SK-N-SH (cell line): ENCODE measurements around the gene KCNJ10. TPM values are rescaled to one million over a fixed set of nuclear protein-coding genes. Genes with fewer than 3 reads are reported as not detected.
A peak's percentile ranks its signal among the peaks of the same experiment; 100 is the strongest.

Experiments used
- CTCF ChIA-PET: fragments of 300-600, 350-600 bp; formaldehyde crosslinking; extraction: SDS; loops from one replicate; lab custom pipeline; 2021; lab: Yijun Ruan, JAX
- POLR2A ChIA-PET: fragments of 350-600 bp; sonication (Branson Sonifier 250); formaldehyde crosslinking; extraction: SDS; loops from one replicate; lab custom pipeline; 2020; ENCODE audit warnings: antibody characterized with exemption, inconsistent platforms; lab: Yijun Ruan, JAX
- DNase-seq: peaks from one replicate; pipeline ENCODE4 v3.0.0; 2012
- H2AFZ ChIP-seq: fragments of 200-600 bp; sonication (generic); 2 replicates; pipeline ENCODE4 v1.8.1; 2016; ENCODE audit warnings: antibody characterized with exemption, mild to moderate bottlenecking, low read depth
- H3F3A ChIP-seq: fragments of 200-600 bp; sonication (generic); replicated peaks from 2 replicates; pipeline ENCODE3; 2016; ENCODE audit warnings: antibody characterized with exemption, mild to moderate bottlenecking; ENCODE audit not compliant: insufficient read depth
- H3K27ac ChIP-seq, 2 experiments: fragments of 200-500 bp in 1 of 2; fragments of 200-600 bp in 1 of 2; sonication (Bioruptor generic) in 1 of 2; sonication (generic), shearing (Covaris generic) in 1 of 2; 2 replicates each; pipeline versions ENCODE4 v1.5.1 to v1.6.1; 2014 to 2016; ENCODE audit warnings: low read depth in 2 of 2, inconsistent platforms in 1 of 2, low read length in 1 of 2, mild to moderate bottlenecking in 1 of 2, mixed read lengths in 1 of 2
- H3K27me3 ChIP-seq: fragments of 200-600 bp; sonication (generic), shearing (Covaris generic); 2 replicates; pipeline ENCODE4 v1.6.1; 2016; ENCODE audit warnings: mixed run types; ENCODE audit not compliant: insufficient read depth
- H3K36me3 ChIP-seq, 2 experiments: fragments of 200-500 bp in 1 of 2; fragments of 200-600 bp in 1 of 2; sonication (Bioruptor generic) in 1 of 2; sonication (generic) in 1 of 2; replicated peaks in 1 of 2; 2 replicates each; pipeline versions ENCODE3 to v1.5.1; 2014 to 2016; ENCODE audit warnings: low read length in 1 of 2, mild to moderate bottlenecking in 1 of 2; ENCODE audit not compliant: insufficient read depth in 2 of 2, control insufficient read depth in 1 of 2
- H3K4me1 ChIP-seq, 2 experiments: fragments of 200-500 bp in 1 of 2; fragments of 200-600 bp in 1 of 2; sonication (Bioruptor generic) in 1 of 2; sonication (generic), shearing (Covaris generic) in 1 of 2; 2 replicates each; pipeline versions ENCODE4 v1.5.1 to v1.6.1; 2014 to 2016; ENCODE audit warnings: low read depth in 1 of 2, low read length in 1 of 2, mixed run types in 1 of 2; ENCODE audit not compliant: insufficient read depth in 2 of 2, control insufficient read depth in 1 of 2
- H3K4me2 ChIP-seq: fragments of 200-600 bp; sonication (generic), shearing (Covaris generic); 2 replicates; pipeline ENCODE4 v1.6.1; 2017; ENCODE audit warnings: mixed run types
- H3K4me3 ChIP-seq, 2 experiments: fragments of 200-500 bp in 1 of 2; fragments of 200-600 bp in 1 of 2; sonication (Bioruptor generic) in 1 of 2; sonication (generic), shearing (Covaris generic) in 1 of 2; 2 replicates each; pipeline versions ENCODE4 v1.5.1 to v1.8.1; 2014 to 2016; ENCODE audit warnings: low read depth in 2 of 2, inconsistent platforms in 1 of 2, low read length in 1 of 2, mild to moderate bottlenecking in 1 of 2, mixed read lengths in 1 of 2, moderate library complexity in 1 of 2
- H3K79me2 ChIP-seq: fragments of 200-600 bp; sonication (generic); 2 replicates; pipeline ENCODE4 v1.8.1; 2017; ENCODE audit warnings: mild to moderate bottlenecking; ENCODE audit not compliant: insufficient read depth
- H3K9ac ChIP-seq: fragments of 200-600 bp; sonication (generic); 2 replicates; pipeline ENCODE4 v1.6.1; 2017; ENCODE audit warnings: mixed run types
- H3K9me2 ChIP-seq: fragments of 200-600 bp; sonication (generic); 2 replicates; pipeline ENCODE4 v1.6.1; 2017; ENCODE audit warnings: mixed run types
- H3K9me3 ChIP-seq: fragments of 200-600 bp; sonication (generic); 2 replicates; pipeline ENCODE4 v1.6.1; 2017; ENCODE audit warnings: mixed run types, mild to moderate bottlenecking, moderate library complexity
- H4K20me1 ChIP-seq: fragments of 200-600 bp; sonication (generic); 2 replicates; pipeline ENCODE4 v1.6.1; 2017; ENCODE audit warnings: mild to moderate bottlenecking, mixed run types; ENCODE audit not compliant: insufficient read depth
- FOXJ3 ChIP-seq: sonication (generic); formaldehyde crosslinking; IDR thresholded peaks from 2 replicates; pipeline ENCODE4 v1.5.1; 2020; ENCODE audit warnings: mild to moderate bottlenecking, missing genetic modification reagents
- GATA2 ChIP-seq: sonication (generic); formaldehyde crosslinking; IDR thresholded peaks from 2 replicates; pipeline ENCODE4 v1.5.0; 2020; ENCODE audit warnings: mild to moderate bottlenecking, missing genetic modification reagents
- JUND ChIP-seq: IDR thresholded peaks from 2 replicates; pipeline ENCODE4 v1.4.0; 2012
- NFIC ChIP-seq: IDR thresholded peaks from 2 replicates; pipeline ENCODE4 v1.4.0; 2012; ENCODE audit warnings: borderline replicate concordance
- NRF1 ChIP-seq: IDR thresholded peaks from 2 replicates; pipeline ENCODE4 v1.6.1; 2012; ENCODE audit warnings: low read depth, mild to moderate bottlenecking, low read length
- RCOR1 ChIP-seq: fragments of 150-350 bp; IDR thresholded peaks from 2 replicates; pipeline ENCODE4 v1.6.1; 2017; ENCODE audit warnings: antibody characterized with exemption, low read length
- RXRA ChIP-seq: IDR thresholded peaks from 2 replicates; pipeline ENCODE4 v1.4.0; 2012; ENCODE audit warnings: low read depth, mild to moderate bottlenecking, borderline replicate concordance
- SMC3 ChIP-seq: IDR thresholded peaks from 2 replicates; pipeline ENCODE4 v1.6.1; 2012; ENCODE audit warnings: low read depth, low read length, improper control_type of control experiment
- TCF12 ChIP-seq: IDR thresholded peaks from 2 replicates; pipeline ENCODE4 v1.4.0; 2012
- TEAD4 ChIP-seq: IDR thresholded peaks from 2 replicates; pipeline ENCODE4 v1.4.0; 2012; ENCODE audit warnings: mild to moderate bottlenecking, borderline replicate concordance; ENCODE audit not compliant: insufficient read depth
- WGBS: methylation state at CpG from one replicate; pipeline ENCODE4 v1.1.6; 2017; ENCODE audit warnings: low lambda C conversion rate; 5-methylcytosine and 5-hydroxymethylcytosine counted together
- polyA plus RNA-seq, 3 experiments: library from polyadenylated mRNA; depleted of rRNA; stranded (reverse); fragments of >200 nt; gene quantifications; 2 replicates each; pipeline ENCODE4 v1.2.3, GENCODE V29; 2012
- TF ChIP-seq, protein P1 (sequence below): IDR thresholded peaks from 2 replicates; pipeline ENCODE4; 2012
- TF ChIP-seq, protein P2 (sequence below): fragments of 200-600 bp; sonication (generic); IDR thresholded peaks from 2 replicates; pipeline ENCODE4 v1.6.1; 2017; ENCODE audit warnings: antibody characterized with exemption, mild to moderate bottlenecking, moderate library complexity
- TF ChIP-seq, protein P3 (sequence below): IDR thresholded peaks from 2 replicates; pipeline ENCODE4 v1.4.0; 2012; ENCODE audit warnings: low read depth, borderline replicate concordance
- TF ChIP-seq, protein P4 (sequence below): IDR thresholded peaks from 2 replicates; pipeline ENCODE4 v1.4.0; 2012; ENCODE audit warnings: low read depth

Gene KCNJ10
- polyA plus RNA-seq, 1 of the 3 experiments (the other 2 are of a cell fraction): not detected

DNA sequence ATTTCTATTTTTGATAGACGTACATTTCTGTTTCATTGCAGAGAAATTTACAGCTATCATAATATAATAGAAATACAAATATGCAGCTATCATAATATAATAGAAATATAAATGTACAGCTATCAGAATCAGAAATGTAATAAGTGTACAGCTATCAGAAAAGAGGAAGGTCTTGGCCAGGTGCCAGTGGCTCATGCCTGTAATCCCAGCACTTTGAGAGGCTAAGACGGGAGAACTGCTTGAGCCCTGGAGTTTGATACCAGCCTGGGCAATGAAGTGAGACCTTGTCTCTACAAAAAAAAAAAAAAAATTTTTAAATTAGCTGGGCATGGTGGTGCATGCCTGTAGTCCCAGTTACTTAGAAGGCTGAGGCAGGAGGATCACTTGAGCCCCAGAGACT is 76.0 kb downstream of the KCNJ10 start:
- no peak overlapping the region for H3K4me3 ChIP-seq
- no peaks in the 10 kb centered on the region for H3K79me2 ChIP-seq
- ChIA-PET CTCF (interaction anchor here (0.9 to 6.3 kb wide), 3 partner anchors 13 to 298 kb away, joined by 3 to 65 read pairs (median 3); no protein-coding TSS in a partner anchor), POLR2A (no interaction called here)
- no peak for DNase-seq
- H3K9ac ChIP-seq: no peak overlapping the region
- 78% methylated on average over 2 of the region's 2 CpGs for WGBS
- H3K36me3 ChIP-seq: no peaks in the 10 kb centered on the region
- H3K9me2 ChIP-seq: no peaks in the 10 kb centered on the region
- H3K4me2 ChIP-seq: no peak overlapping the region
- no peaks in the 10 kb centered on the region for H3K9me3 ChIP-seq
- H3F3A ChIP-seq: peaks cover 18% of the 10 kb centered on the region
- H2AFZ ChIP-seq: no peak overlapping the region
- TF ChIP-seq, protein P1, sequence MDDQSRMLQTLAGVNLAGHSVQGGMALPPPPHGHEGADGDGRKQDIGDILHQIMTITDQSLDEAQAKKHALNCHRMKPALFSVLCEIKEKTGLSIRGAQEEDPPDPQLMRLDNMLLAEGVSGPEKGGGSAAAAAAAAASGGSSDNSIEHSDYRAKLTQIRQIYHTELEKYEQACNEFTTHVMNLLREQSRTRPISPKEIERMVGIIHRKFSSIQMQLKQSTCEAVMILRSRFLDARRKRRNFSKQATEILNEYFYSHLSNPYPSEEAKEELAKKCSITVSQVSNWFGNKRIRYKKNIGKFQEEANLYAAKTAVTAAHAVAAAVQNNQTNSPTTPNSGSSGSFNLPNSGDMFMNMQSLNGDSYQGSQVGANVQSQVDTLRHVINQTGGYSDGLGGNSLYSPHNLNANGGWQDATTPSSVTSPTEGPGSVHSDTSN: no peak
- no peak for TF ChIP-seq GATA2 (CRISPR knock-in tag)
- TF ChIP-seq, protein P2, sequence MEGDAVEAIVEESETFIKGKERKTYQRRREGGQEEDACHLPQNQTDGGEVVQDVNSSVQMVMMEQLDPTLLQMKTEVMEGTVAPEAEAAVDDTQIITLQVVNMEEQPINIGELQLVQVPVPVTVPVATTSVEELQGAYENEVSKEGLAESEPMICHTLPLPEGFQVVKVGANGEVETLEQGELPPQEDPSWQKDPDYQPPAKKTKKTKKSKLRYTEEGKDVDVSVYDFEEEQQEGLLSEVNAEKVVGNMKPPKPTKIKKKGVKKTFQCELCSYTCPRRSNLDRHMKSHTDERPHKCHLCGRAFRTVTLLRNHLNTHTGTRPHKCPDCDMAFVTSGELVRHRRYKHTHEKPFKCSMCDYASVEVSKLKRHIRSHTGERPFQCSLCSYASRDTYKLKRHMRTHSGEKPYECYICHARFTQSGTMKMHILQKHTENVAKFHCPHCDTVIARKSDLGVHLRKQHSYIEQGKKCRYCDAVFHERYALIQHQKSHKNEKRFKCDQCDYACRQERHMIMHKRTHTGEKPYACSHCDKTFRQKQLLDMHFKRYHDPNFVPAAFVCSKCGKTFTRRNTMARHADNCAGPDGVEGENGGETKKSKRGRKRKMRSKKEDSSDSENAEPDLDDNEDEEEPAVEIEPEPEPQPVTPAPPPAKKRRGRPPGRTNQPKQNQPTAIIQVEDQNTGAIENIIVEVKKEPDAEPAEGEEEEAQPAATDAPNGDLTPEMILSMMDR: no peak
- TF ChIP-seq, protein P3, sequence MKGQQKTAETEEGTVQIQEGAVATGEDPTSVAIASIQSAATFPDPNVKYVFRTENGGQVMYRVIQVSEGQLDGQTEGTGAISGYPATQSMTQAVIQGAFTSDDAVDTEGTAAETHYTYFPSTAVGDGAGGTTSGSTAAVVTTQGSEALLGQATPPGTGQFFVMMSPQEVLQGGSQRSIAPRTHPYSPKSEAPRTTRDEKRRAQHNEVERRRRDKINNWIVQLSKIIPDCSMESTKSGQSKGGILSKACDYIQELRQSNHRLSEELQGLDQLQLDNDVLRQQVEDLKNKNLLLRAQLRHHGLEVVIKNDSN: no peak
- no peak for TF ChIP-seq RXRA
- TF ChIP-seq TCF12: no peak
- TF ChIP-seq NFIC: no peak
- TF ChIP-seq TEAD4: no peak
- no peak for TF ChIP-seq NRF1
- no peak for TF ChIP-seq JUND
- no peak for TF ChIP-seq RCOR1
- TF ChIP-seq SMC3: no peak
- H4K20me1 ChIP-seq: no peaks in the 10 kb centered on the region
- H3K27me3 ChIP-seq: no peaks in the 10 kb centered on the region
- no peaks in the 10 kb centered on the region for H3K4me1 ChIP-seq
- H3K27ac ChIP-seq: no peak overlapping the region

DNA sequence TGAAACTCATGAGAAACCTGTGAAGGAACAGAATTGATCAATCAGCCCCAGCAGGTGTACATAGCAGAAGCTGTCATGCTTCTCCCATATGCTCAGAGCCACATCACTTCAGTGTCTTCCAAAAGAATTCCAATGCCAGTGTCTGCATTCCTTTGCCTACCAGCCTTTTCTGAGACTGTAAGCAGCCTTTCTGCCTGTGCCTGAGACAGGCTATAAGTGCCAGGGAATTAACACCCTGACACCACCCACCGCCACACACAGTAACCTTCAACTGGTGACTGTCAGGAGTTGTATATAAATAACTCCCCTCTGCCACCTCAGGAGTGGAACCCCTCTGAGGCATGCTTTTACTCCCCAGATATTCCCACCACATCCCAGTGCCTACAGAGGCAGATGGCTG is 77.8 kb downstream of the KCNJ10 start:
- Histone ChIP-seq H3K4me1 (no peaks in the 10 kb centered on the region), H3K9ac (no peak overlapping the region), H3K4me2 (no peak overlapping the region), H3K79me2 (no peaks in the 10 kb centered on the region), H3K4me3 (no peak overlapping the region), H2AFZ (peak overlapping the region; percentile 35; the same call in 1 of the 2 replicates), H3F3A (peaks cover 18% of the 10 kb centered on the region), H3K36me3 (no peaks in the 10 kb centered on the region), H3K27ac (no peak overlapping the region), H4K20me1 (no peaks in the 10 kb centered on the region), H3K27me3 (no peaks in the 10 kb centered on the region), H3K9me3 (no peaks in the 10 kb centered on the region), H3K9me2 (no peaks in the 10 kb centered on the region)
- TF ChIP-seq TCF12 (peak; percentile 22; the same call in 1 of the 2 replicates), FOXJ3 (CRISPR knock-in tag) (no peak)
- TF ChIP-seq, protein P4, sequence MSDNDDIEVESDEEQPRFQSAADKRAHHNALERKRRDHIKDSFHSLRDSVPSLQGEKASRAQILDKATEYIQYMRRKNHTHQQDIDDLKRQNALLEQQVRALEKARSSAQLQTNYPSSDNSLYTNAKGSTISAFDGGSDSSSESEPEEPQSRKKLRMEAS: 0 out of 2 replicates have a peak, but pooled peaks have one; percentile 15
- CTCF ChIA-PET: interaction anchor here (0.6 to 6.3 kb wide), 4 partner anchors 15 to 257 kb away, joined by 3 to 65 read pairs (median 3); partner anchors contain the start of gene IGSF9
- POLR2A ChIA-PET: no interaction called here
- WGBS: 22% methylated on average over 1 of the region's 1 CpG
- no peak for DNase-seq
